Measurements from ENCODE around the gene ATP8A2.

- TF ChIP-seq CTCF (conservative IDR thresholded peaks at IDR 0.05; ENCODE audit: low read depth, low read length): no peak
- no peak for TF ChIP-seq POLR2A (IDR thresholded peaks at IDR 0.05; ENCODE audit: low read depth, low read length)
- TF ChIP-seq, protein P1, sequence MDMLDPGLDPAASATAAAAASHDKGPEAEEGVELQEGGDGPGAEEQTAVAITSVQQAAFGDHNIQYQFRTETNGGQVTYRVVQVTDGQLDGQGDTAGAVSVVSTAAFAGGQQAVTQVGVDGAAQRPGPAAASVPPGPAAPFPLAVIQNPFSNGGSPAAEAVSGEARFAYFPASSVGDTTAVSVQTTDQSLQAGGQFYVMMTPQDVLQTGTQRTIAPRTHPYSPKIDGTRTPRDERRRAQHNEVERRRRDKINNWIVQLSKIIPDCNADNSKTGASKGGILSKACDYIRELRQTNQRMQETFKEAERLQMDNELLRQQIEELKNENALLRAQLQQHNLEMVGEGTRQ (IDR thresholded peaks at IDR 0.05; ENCODE audit: low read depth, low read length): no peak
Measured at GRCh38 chr13:26046639-26047038, 674.9 kb downstream of the ATP8A2 start.
